Activated naive CD4-positive, alpha-beta T cell treated with anti-CD3 and anti-CD28 coated beads, Interleukin-2, amount 10 ng/mL, durations not matched to agents 7 days and 5 days (primary cell): Measurements from ENCODE around the gene PARD6A.

Experiments used
- CTCF ChIA-PET: fragments of 350-600 bp; sonication (Branson Sonifier 250); formaldehyde crosslinking; loops from one replicate; lab custom pipeline; 2021; ENCODE audit warnings: antibody characterized with exemption; lab: Charles Lee
- DNase-seq: peaks from one replicate; pipeline ENCODE4 v3.0.0-alpha.2; 2020
- H3K27ac Mint-ChIP-seq: one replicate; pipeline ENCODE4 v1.8.0; 2021; ENCODE audit warnings: mild to moderate bottlenecking, moderate library complexity, mixed read lengths
- H3K27me3 Mint-ChIP-seq: one replicate; pipeline ENCODE4 v1.8.0; 2021; ENCODE audit warnings: mild to moderate bottlenecking, mixed read lengths
- H3K36me3 Mint-ChIP-seq: one replicate; pipeline ENCODE4 v1.8.0; 2021; ENCODE audit warnings: mixed read lengths
- H3K4me1 Mint-ChIP-seq: one replicate; pipeline ENCODE4 v1.8.0; 2021; ENCODE audit warnings: mixed read lengths
- H3K4me3 Mint-ChIP-seq: one replicate; pipeline ENCODE4 v1.8.0; 2021; ENCODE audit warnings: mild to moderate bottlenecking, moderate library complexity, mixed read lengths
- H3K9me3 Mint-ChIP-seq: one replicate; pipeline ENCODE4 v1.8.0; 2021; ENCODE audit warnings: mixed read lengths

PARD6A gene

GRCh38 chr16:67666032-67666551, 5.3 kb downstream of the PARD6A start:
- H3K27ac Mint-ChIP-seq: no peak overlapping the region
- no peak for DNase-seq
- H3K4me1 Mint-ChIP-seq: peaks cover 40% of the 10 kb centered on the region

GRCh38 chr16:67666559-67667452, 6.0 kb downstream of the PARD6A start, which contains the start of the genes C16orf86 and ENKD1:
C16orf86 (plus strand) TSS chr16:67666814; CDS start chr16:67666971, 157 bp downstream.
ENKD1 (minus strand) TSS chr16:67666750; CDS start chr16:67666442, 308 bp downstream.
- peaks cover 33% of the 10 kb centered on the region for H3K4me1 Mint-ChIP-seq
- CTCF ChIA-PET: interaction anchor here (0.6 to 10.0 kb wide), 15 partner anchors 10 to 195 kb away, joined by 3 to 151 read pairs (median 4); partner anchors contain the start of genes CARMIL2, CTCF and GFOD2
- H3K27me3 Mint-ChIP-seq: peaks cover 4% of the 10 kb centered on the region
- peak; percentile 91 for DNase-seq
- peak within 1 kb of the TSS; percentile 86 for H3K27ac Mint-ChIP-seq
- H3K36me3 Mint-ChIP-seq: peaks cover 9% of the 10 kb centered on the region
- no peaks in the 10 kb centered on the region for H3K9me3 Mint-ChIP-seq
- peak within 1 kb of the TSS; percentile 87 for H3K4me3 Mint-ChIP-seq

More at GRCh38 chr16:67666032-67666551, 5.3 kb downstream of the PARD6A start:
- Mint-ChIP-seq H3K4me3 (peak overlapping the region; percentile 69), H3K36me3 (peaks cover 9% of the 10 kb centered on the region), H3K27me3 (peaks cover 4% of the 10 kb centered on the region), H3K9me3 (no peaks in the 10 kb centered on the region)
- CTCF ChIA-PET: interaction anchor here (4.5 to 10.0 kb wide), 3 partner anchors 22 to 143 kb away, joined by 25 to 151 read pairs (median 75); partner anchors contain the start of gene CARMIL2

GRCh38 chr16:67667453-67667816, 6.7 kb downstream of the PARD6A start:
- Mint-ChIP-seq H3K4me3 (peak overlapping the region; percentile 87), H3K9me3 (no peaks in the 10 kb centered on the region), H3K27ac (peak overlapping the region; percentile 86), H3K4me1 (peaks cover 31% of the 10 kb centered on the region), H3K27me3 (peaks cover 4% of the 10 kb centered on the region), H3K36me3 (peaks cover 9% of the 10 kb centered on the region)
- DNase-seq: no peak
- CTCF ChIA-PET: interaction anchor here (0.6 to 10.0 kb wide), 18 partner anchors 9 to 194 kb away, joined by 3 to 151 read pairs (median 4); partner anchors contain the start of genes CARMIL2, CTCF and GFOD2

- Mint-ChIP-seq H3K27ac (peak overlapping the region; percentile 86), H3K27me3 (peaks cover 4% of the 10 kb centered on the region)
Observed at GRCh38 chr16:67667817-67668494, 7.2 kb downstream of the PARD6A start.

GRCh38 chr16:67668495-67669157, 7.9 kb downstream of the PARD6A start:
- Mint-ChIP-seq H3K27ac (peak overlapping the region; percentile 76), H3K27me3 (peaks cover 4% of the 10 kb centered on the region), H3K9me3 (no peaks in the 10 kb centered on the region), H3K36me3 (peaks cover 6% of the 10 kb centered on the region), H3K4me1 (peaks cover 31% of the 10 kb centered on the region), H3K4me3 (no peak overlapping the region)
- CTCF ChIA-PET: interaction anchor here (0.7 to 10.0 kb wide), 16 partner anchors 8 to 244 kb away, joined by 3 to 151 read pairs (median 4); partner anchors contain the start of genes CARMIL2 and CTCF
- DNase-seq: peak; percentile 62

More at GRCh38 chr16:67667817-67668494, 7.2 kb downstream of the PARD6A start:
- Mint-ChIP-seq H3K4me1 (peaks cover 32% of the 10 kb centered on the region), H3K9me3 (no peaks in the 10 kb centered on the region), H3K36me3 (peaks cover 8% of the 10 kb centered on the region), H3K4me3 (peak overlapping the region; percentile 87)
- CTCF ChIA-PET: interaction anchor here (0.6 to 10.0 kb wide), 22 partner anchors 9 to 243 kb away, joined by 3 to 151 read pairs (median 4); partner anchors contain the start of genes CARMIL2, CTCF and GFOD2
- peak; percentile 93 for DNase-seq

GRCh38 chr16:67669499-67670101, 8.8 kb downstream of the PARD6A start:
- H3K4me1 Mint-ChIP-seq: peaks cover 31% of the 10 kb centered on the region
- H3K27ac Mint-ChIP-seq: no peak overlapping the region
- peaks cover 4% of the 10 kb centered on the region for H3K27me3 Mint-ChIP-seq
- no peaks in the 10 kb centered on the region for H3K9me3 Mint-ChIP-seq
- DNase-seq: no peak
- peaks cover 5% of the 10 kb centered on the region for H3K36me3 Mint-ChIP-seq
- no peak overlapping the region for H3K4me3 Mint-ChIP-seq
- CTCF ChIA-PET: interaction anchor here (0.7 to 10.0 kb wide), 9 partner anchors 12 to 164 kb away, joined by 3 to 151 read pairs (median 9); partner anchors contain the start of genes CARMIL2 and CTCF

DNA sequence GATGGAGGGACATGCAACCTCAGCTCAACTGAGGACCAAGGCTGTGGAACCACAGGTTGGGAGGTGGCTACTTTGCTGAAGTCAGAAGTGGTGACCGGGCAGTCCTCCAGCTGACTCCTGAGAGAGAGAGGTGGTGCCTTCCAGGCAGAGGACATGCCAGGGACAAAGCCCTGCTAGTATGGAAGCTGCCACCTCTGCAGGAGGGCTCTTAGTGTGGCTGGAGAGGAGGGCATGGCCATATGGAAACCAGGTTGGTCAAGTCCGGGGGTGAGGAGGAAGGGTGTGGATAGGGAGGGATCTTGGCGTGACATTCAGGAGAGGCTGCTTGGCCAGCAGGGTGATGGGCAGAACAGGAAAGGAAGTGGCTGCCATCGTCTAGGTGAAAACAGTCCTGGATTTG, 11.5 kb downstream of the PARD6A start:
- no peaks in the 10 kb centered on the region for H3K9me3 Mint-ChIP-seq

GRCh38 chr16:67672739-67673662, 12.2 kb downstream of the PARD6A start:
- H3K27me3 Mint-ChIP-seq: no peaks in the 10 kb centered on the region
- no peaks in the 10 kb centered on the region for H3K9me3 Mint-ChIP-seq
- H3K4me1 Mint-ChIP-seq: peaks cover 13% of the 10 kb centered on the region
- CTCF ChIA-PET: interaction anchor here (0.5 to 2.0 kb wide), 32 partner anchors 9 to 368 kb away, joined by 3 to 17 read pairs (median 4); partner anchors contain the start of genes ATP6V0D1, CENPT, DPEP2NB and EDC4
- H3K4me3 Mint-ChIP-seq: no peak overlapping the region
- peak overlapping the region; percentile 58 for H3K27ac Mint-ChIP-seq
- peak; percentile 82 for DNase-seq
- peaks cover 3% of the 10 kb centered on the region for H3K36me3 Mint-ChIP-seq

More for the DNA sequence above, 11.5 kb downstream of the PARD6A start:
- no peak for DNase-seq
- Mint-ChIP-seq H3K4me1 (peaks cover 20% of the 10 kb centered on the region), H3K4me3 (no peak overlapping the region), H3K27ac (no peak overlapping the region), H3K36me3 (peaks cover 3% of the 10 kb centered on the region), H3K27me3 (no peaks in the 10 kb centered on the region)
- CTCF ChIA-PET: interaction anchor here (0.6 to 2.0 kb wide), 28 partner anchors 9 to 368 kb away, joined by 3 to 17 read pairs (median 4); partner anchors contain the start of genes ATP6V0D1, CENPT, DPEP2NB and EDC4

DNA sequence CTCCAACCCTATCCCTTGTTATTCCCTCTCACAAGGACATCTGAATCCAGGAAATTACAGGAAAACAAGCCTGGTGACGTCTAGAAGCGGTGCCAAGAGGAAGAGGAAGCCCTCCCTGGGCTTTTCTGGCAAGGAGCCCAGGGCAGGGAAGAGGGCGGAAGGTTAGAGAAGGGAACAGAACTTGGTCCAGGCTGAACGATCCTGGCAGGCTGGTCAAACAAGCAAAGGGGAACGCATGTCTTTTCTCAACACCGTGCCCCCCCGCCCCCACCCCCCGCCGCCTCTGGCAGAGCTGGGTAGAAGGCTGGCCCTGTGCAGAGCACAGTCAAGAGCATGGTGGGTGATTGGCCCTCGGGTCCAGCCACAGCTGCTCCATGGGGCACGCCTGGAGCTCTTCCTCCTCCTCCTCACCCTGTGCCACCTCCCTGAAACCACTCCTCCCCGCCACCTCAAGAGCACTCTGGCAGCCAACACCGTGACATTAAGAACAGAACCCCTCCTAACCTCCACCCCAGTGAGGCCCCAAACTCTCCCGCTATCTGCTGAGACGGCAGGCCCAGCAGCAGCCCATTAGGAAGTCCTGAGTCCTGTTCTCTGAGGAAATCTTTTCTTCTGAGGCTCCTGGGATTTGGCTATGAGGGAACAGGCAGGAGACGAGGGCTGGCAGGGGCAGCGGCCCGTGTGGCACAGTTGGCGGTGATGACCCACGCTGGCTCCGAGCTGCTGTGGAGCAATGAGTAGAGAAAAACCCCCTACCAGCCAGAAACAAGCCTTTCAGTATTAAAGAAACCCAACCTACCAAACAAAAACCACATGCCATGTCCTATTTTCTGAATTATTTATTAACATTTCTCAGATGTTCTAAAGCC, 13.2 kb downstream of the PARD6A start:
- CTCF ChIA-PET: interaction anchor here (0.5 to 2.0 kb wide), 8 partner anchors 129 to 367 kb away, joined by 3 to 17 read pairs (median 4); no protein-coding TSS in a partner anchor
- peaks cover 6% of the 10 kb centered on the region for H3K4me1 Mint-ChIP-seq
- no peak for DNase-seq
- H3K27me3 Mint-ChIP-seq: no peaks in the 10 kb centered on the region
- no peaks in the 10 kb centered on the region for H3K9me3 Mint-ChIP-seq
- H3K27ac Mint-ChIP-seq: peak overlapping the region; percentile 72
- H3K4me3 Mint-ChIP-seq: no peak overlapping the region
- H3K36me3 Mint-ChIP-seq: peaks cover 5% of the 10 kb centered on the region

DNA sequence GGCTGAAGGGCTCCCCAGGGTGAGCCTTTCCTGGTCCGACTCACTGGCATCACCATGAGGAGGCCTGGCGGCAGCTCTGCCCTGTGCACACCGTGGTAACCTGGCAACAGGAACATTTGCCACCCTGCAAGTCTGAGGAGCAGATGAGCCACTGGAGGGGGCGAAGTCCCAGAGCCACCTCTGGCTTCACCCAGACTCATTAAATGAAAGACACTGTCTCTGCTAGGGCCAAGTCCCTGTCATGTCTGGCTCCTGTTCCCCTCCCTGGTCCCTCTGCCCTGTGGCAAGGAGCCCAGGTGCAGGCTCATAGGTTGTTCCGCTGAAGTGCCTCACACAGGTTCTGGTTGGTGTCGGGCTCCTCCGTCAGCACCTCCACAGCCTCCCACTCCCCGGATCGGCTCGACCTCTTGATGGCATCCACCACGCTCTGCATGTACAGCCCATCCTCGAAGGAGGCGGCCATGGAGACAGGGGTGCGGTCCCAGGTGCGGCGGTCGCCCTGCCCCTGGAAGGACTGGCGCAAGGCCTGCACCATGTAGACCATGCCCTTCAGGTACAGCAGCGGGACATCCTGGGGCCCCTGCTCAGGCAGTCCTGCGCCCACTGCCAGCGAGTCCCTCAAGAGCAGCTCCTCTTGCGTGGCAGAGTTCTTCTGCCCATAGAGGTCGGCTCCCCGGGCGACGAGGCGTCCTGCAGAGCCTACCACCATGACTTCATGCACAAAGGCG, 14.3 kb downstream of the PARD6A start:
- CTCF ChIA-PET: interaction anchor here (1.1 kb wide), 1 partner anchor 142 kb away, joined by 3 read pairs; no protein-coding TSS in a partner anchor

More for the DNA sequence above, 14.3 kb downstream of the PARD6A start:
- Mint-ChIP-seq H3K36me3 (peaks cover 5% of the 10 kb centered on the region), H3K9me3 (no peaks in the 10 kb centered on the region), H3K27me3 (no peaks in the 10 kb centered on the region), H3K27ac (no peak overlapping the region), H3K4me3 (no peak overlapping the region), H3K4me1 (peaks cover 4% of the 10 kb centered on the region)
- no peak for DNase-seq
